GM12878 (cell line): Measurements from ENCODE around the gene COQ10B. TPM values are rescaled to one million over a fixed set of nuclear protein-coding genes. Genes with fewer than 3 reads are reported as not detected.

Experiments
- ATAC-seq: fragments of 200-7000 bp; cut with Tn5 transposase; 3 replicates; pipeline ENCODE4 v1.9.1; 2020; ENCODE audit warnings: mild to moderate bottlenecking, moderate library complexity
- BruUV-seq: library from RNA; stranded (reverse); fragments of 400-500 nt; replicated peaks from 2 replicates; lab custom pipeline; 2021; lab: Mats Ljungman, UMichigan
- CTCF ChIA-PET: fragments of 300-600 bp; sonication (Branson Sonifier 250); formaldehyde crosslinking; extraction: SDS; loops from one replicate; lab custom pipeline; 2021; ENCODE audit warnings: inconsistent platforms; lab: Yijun Ruan, JAX
- POLR2A ChIA-PET: fragments of 350-600 bp; formaldehyde crosslinking; extraction: SDS; loops from one replicate; lab custom pipeline; 2021; ENCODE audit warnings: inconsistent platforms; lab: Charles Lee
- RAD21 ChIA-PET: fragments of 300-600 bp; sonication (Branson Sonifier 250); formaldehyde crosslinking; loops from one replicate; lab custom pipeline; 2023; ENCODE audit warnings: antibody characterized with exemption; ENCODE audit not compliant: unreplicated experiment; lab: Charles Lee
- SMC1A ChIA-PET: fragments of 300-600 bp; sonication (Branson Sonifier 250); formaldehyde crosslinking; loops from one replicate; lab custom pipeline; 2023; ENCODE audit not compliant: unreplicated experiment, uncharacterized antibody; lab: Charles Lee
- DNase-seq: peaks from one replicate; pipeline ENCODE4 v3.0.0-alpha.2; 2011; ENCODE audit warnings: low read depth, low spot score
- FAIRE-seq: peaks from 3 replicates; lab custom pipeline; 2011; peaks lifted over from hg19 to GRCh38; lab: Jason Lieb, UNC
- H2AFZ ChIP-seq: 2 replicates; pipeline ENCODE4 v1.6.0; 2011; ENCODE audit warnings: low read depth, low read length, control low read depth; ENCODE audit not compliant: control insufficient read depth
- H3K27ac ChIP-seq: 2 replicates; pipeline ENCODE4 v1.5.1; 2011; ENCODE audit warnings: control low read depth; ENCODE audit not compliant: control insufficient read depth, insufficient read depth
- H3K27me3 ChIP-seq, 2 experiments: replicated peaks in 1 of 2; 2 replicates each; pipeline versions ENCODE4 v1.6.0 to v1.6.1; 2011; ENCODE audit warnings: low read length in 1 of 2; ENCODE audit not compliant: control insufficient read depth in 2 of 2, insufficient read depth in 2 of 2
- H3K36me3 ChIP-seq, 2 experiments: 2 replicates each; pipeline ENCODE4 v1.5.1; 2011; ENCODE audit warnings: low read length in 1 of 2; ENCODE audit not compliant: control insufficient read depth in 2 of 2, insufficient read depth in 2 of 2
- H3K4me1 ChIP-seq: 2 replicates; pipeline ENCODE4 v1.6.1; 2011; ENCODE audit warnings: mild to moderate bottlenecking, low read length, moderate library complexity, mixed read lengths; ENCODE audit not compliant: control insufficient read depth, insufficient read depth
- H3K4me2 ChIP-seq: 2 replicates; pipeline ENCODE4 v1.6.0; 2011; ENCODE audit warnings: control low read depth; ENCODE audit not compliant: control insufficient read depth, insufficient read depth
- H3K4me3 ChIP-seq: fragments of 200-600 bp; sonication (generic); 2 replicates; pipeline ENCODE4 v1.5.1; 2016
- H3K79me2 ChIP-seq: 2 replicates; pipeline ENCODE4 v1.6.0; 2011; ENCODE audit warnings: low read length; ENCODE audit not compliant: control insufficient read depth, insufficient read depth
- H3K9ac ChIP-seq: 2 replicates; pipeline ENCODE4 v1.8.0; 2011; ENCODE audit warnings: low read length, control low read depth, mixed read lengths; ENCODE audit not compliant: control insufficient read depth, insufficient read depth
- H3K9me3 ChIP-seq: replicated peaks from 3 replicates; pipeline ENCODE4 v1.5.1; 2011; ENCODE audit warnings: mild to moderate bottlenecking, low read length; ENCODE audit not compliant: control insufficient read depth, insufficient read depth
- H4K20me1 ChIP-seq: 2 replicates; pipeline ENCODE4 v1.6.0; 2011; ENCODE audit not compliant: control insufficient read depth, insufficient read depth
- MYB ChIP-seq: fragments of 150-350 bp; IDR thresholded peaks from 2 replicates; pipeline ENCODE4 v1.6.1; 2014; ENCODE audit warnings: mild to moderate bottlenecking, low read depth, low read length, borderline replicate concordance
- NFIC ChIP-seq: IDR thresholded peaks from 2 replicates; pipeline ENCODE4 v1.6.1; 2012; ENCODE audit warnings: low read depth, mild to moderate bottlenecking, inconsistent platforms, low read length, moderate library complexity
- RB1 ChIP-seq: fragments of 450-650 bp; formaldehyde crosslinking; IDR thresholded peaks from 2 replicates; pipeline ENCODE4 v1.6.1; 2017; ENCODE audit warnings: mild to moderate bottlenecking, borderline replicate concordance
- ZNF687 ChIP-seq: fragments of 450-650 bp; IDR thresholded peaks from 2 replicates; pipeline ENCODE4 v1.6.1; 2017; ENCODE audit warnings: mild to moderate bottlenecking, moderate library complexity
- WGBS: methylation state at CpG from one replicate; pipeline ENCODE4 v1.1.6; 2016; ENCODE audit warnings: low lambda C conversion rate; ENCODE audit not compliant: insufficient replicate concordance, insufficient coverage; ENCODE audit errors: missing lambda C conversion rate; 5-methylcytosine and 5-hydroxymethylcytosine counted together
- in situ Hi-C: fragments of 300-500 bp; cut with MboI; formaldehyde crosslinking; loops from 9 replicates; pipeline ENCODE4 v1.14.3; 2018; ENCODE audit warnings: mixed read lengths
- intact Hi-C: fragments of 100-400 bp; cut with micrococcal nuclease; formaldehyde crosslinking; loops from one replicate; pipeline ENCODE4 v1.14.2; 2022; ENCODE audit not compliant: unreplicated experiment
- polyA plus RNA-seq, 11 experiments: library from polyadenylated mRNA; depleted of rRNA in 4 of 11; unstranded in 6 of 11; stranded (reverse) in 5 of 11; fragments of >200 nt; fragmentation: Nextera tagmentation in 4 of 11; fragmentation: Illumina TruSeq in 1 of 11; extraction: Ambion mirVana in 4 of 11; extraction: Trizol in 1 of 11; gene quantifications; 1 replicate in 1 of 11; 2 replicates in 10 of 11; pipeline versions ENCODE4 v1.2.1 to v1.2.3, GENCODE V29; 2011 to 2016; ENCODE audit warnings: inconsistent platforms in 2 of 11, missing spikeins in 2 of 11, low read depth in 1 of 11
- total RNA-seq, 4 experiments: library from RNA; depleted of rRNA in 3 of 4; stranded (reverse); fragments of >200 nt in 3 of 4; fragmentation: Illumina TruSeq in 1 of 4; extraction: Trizol in 1 of 4; gene quantifications; 2 replicates each; pipeline versions ENCODE4 v1.2.1 to v1.2.3, GENCODE V29; 2013 to 2021

Gene COQ10B
- total and polyA plus RNA-seq, 10 of the 15 experiments (the other 5 are each of a cell fraction or from before 2014, with no cell fraction given), result 3.6 to 23.2 (median 13.2) TPM

DNA sequence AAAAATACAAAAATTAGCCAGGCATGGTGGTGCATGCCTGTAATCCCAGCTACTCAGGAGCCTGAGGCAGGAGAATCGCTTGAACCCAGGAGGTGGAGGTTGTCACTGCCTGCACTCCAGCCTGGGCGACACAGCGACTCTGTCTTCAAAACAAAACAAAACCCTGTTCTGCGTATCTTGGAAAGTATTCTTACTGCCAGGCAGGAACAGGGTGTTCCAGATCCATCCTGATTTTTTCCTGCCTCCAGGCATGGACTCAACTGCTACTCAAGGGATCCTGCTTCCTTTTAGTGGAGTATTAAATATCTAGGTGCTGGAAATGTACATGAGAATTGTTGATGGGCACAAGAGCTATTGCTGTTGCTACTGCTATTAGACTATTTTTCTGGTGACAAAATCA lies 34.0 kb downstream of the COQ10B start:
- Histone ChIP-seq H3K79me2 (peaks cover 9% of the 10 kb centered on the region), H3K9ac (no peak overlapping the region), H3K9me3 (peaks cover 8% of the 10 kb centered on the region; the same call in 2 of the 3 replicates), H3K27ac (no peak overlapping the region), H3K4me2 (no peak overlapping the region), H3K27me3 (no peaks in the 10 kb centered on the region), H3K4me1 (no peaks in the 10 kb centered on the region), H2AFZ (no peak overlapping the region), H3K36me3 (peaks cover 9 to 43% of the 10 kb centered on the region in 2 experiments), H4K20me1 (no peaks in the 10 kb centered on the region), H3K4me3 (no peak overlapping the region)
- ATAC-seq (no peak), FAIRE-seq (no peak), DNase-seq (no peak)
- ChIA-PET RAD21 (no interaction called here), SMC1A (interaction anchor here (1.4 kb wide), 1 partner anchor 9 kb away, joined by 5 read pairs; no protein-coding TSS in a partner anchor), POLR2A (no interaction called here), CTCF (no interaction called here)
- TF ChIP-seq RB1, result no peak
- no peak for TF ChIP-seq ZNF687
- TF ChIP-seq NFIC, result no peak
- no peak for TF ChIP-seq MYB
- BruUV-seq, result no TSS peak
- in situ Hi-C loops (no loop called here), intact Hi-C loops (no loop called here)
- 100% methylated on average over 4 of the region's 4 CpGs for WGBS
